Astrocyte of the hippocampus (primary cell): ENCODE results near the gene IGF2BP2.
A peak's percentile ranks its signal among the peaks of the same experiment; 100 is the strongest.

Experiments used
- DNase-seq: peaks from one replicate; pipeline ENCODE4 v3.0.0; 2011; ENCODE audit warnings: low read depth, low spot score

IGF2BP2 gene

DNA sequence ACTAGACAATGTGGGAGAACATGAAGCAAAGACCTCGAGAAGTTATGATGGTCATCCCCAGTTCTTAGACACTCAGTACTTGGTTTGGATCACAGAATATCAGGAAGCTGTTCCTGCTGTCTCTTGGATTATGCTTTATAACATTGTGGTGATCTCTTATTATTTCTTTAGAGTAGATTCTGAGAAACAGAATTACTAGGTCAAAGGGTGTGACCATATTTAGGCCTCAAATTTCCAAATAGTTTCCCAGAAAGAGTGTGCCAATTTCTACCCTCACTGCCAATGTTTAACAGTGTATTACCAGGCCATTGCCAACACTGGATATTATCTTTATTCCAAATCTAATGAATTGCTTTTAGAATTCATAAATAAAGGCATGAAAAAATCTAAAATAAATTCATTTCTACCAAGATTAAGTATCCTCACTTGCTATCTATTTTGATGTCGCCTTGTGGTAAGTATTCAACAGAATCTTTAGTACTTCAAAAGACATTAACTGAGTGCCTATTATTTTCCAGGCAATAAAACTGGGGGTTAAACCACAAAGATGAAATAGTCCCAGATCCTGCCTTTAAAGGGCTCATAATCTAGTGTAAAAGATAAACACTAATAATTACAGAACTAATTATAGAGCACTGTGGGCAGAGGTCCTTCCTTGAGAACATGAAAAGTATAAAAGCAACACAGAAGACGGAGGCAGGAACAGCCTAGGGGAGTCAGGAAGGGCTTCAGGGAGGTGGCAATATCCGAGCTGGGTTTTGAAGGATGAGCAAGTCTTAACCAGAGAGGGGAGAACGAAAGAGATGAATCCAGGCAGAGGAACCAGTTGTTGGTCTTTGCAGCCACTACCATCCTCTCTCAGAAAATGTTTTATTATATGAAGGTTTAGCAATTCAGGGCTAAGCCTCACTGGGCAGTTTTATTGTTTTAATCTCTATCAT is 86.8 kb downstream of the IGF2BP2 start:
- no peak for DNase-seq

DNA sequence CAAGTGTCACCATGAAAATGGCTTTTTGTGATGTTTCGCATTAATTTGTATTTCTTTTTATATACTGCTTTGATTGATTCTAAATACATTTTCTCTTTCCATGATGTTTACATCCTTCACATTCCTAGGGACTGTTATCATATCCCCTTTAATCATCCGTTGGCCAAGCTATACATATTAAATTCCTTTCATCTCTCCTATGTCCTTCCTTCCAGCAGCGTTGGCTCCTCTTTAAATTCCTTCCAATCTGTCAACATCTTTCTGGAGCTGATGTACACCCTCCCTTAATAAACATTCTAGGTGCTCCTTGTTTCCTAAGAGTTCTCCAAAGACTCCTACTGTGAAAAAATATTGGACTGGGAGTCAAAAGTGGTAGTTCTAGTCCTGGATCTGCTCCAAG is 87.8 kb downstream of the IGF2BP2 start:
- DNase-seq: no peak

DNA sequence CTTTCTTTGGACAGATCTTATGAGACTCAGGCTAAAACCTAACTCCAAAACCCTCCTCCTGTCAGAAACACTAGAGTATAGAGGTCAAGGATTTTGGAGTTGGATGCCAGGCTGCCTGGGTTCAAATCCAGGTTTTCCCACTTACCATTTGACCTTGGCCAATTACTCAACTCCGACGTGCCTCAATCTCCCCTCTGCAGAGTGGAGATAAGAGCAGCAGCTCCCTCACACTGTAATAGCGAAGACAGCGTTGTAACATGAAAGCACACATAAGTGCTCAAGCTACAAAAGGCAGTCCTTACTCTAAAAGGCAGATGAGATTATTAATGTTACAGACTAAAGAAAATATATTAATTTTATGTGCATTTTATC is 90.1 kb downstream of the IGF2BP2 start:
- DNase-seq: no peak

DNA sequence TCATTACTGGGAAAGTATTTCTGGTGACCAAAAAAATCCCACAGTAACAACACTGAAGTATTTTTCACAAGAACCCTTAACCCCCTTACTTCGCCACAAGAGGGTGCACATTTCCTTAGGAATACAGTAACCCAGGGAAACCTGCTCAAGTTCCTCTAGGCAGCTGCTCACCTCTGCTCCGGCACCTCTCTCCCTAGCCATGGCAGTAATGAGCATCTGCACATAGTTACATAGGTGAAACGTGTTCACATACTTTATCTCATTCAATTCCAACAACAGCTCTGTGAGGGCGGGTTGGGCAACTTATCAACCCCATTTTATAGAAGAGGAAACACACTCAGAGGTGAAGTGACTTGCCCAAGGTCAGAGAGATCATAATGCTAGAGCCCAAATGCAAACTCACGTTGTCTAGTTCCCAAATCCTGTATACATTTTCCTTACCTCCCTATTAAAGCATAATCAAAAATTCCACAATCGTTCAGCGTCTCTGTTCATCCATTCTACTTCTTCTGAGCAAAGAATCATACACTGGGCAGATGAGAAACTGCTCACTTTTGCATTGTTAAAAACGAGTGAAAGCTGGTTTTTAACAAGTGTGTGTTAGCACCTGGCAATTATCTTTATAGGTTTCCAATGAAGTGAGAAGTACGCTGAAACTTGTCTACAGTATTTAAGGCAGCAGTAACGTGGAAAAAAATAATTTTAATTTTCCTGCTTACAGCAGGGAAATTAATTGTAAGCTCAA is 90.7 kb downstream of the IGF2BP2 start:
- peak; percentile 90 for DNase-seq

DNA sequence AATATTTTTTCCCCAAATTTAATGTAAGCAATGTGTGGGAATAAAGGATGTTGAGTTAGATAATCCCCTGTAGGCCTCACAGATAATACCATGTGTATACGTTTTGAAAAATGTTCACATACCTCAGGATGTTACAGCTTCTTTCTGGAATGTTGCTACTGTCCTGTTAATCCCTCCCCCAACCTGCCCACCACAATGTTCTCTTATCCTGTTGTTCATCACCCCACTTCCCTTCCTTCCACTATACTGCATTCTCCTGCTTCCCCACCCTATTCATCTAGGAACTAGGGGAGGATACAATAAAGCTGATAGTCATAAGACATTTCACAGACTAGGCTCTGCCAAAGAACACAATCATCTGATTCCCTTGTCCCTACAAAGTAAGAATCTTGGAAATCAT is 92.1 kb downstream of the IGF2BP2 start:
- DNase-seq: peak; percentile 36

DNA sequence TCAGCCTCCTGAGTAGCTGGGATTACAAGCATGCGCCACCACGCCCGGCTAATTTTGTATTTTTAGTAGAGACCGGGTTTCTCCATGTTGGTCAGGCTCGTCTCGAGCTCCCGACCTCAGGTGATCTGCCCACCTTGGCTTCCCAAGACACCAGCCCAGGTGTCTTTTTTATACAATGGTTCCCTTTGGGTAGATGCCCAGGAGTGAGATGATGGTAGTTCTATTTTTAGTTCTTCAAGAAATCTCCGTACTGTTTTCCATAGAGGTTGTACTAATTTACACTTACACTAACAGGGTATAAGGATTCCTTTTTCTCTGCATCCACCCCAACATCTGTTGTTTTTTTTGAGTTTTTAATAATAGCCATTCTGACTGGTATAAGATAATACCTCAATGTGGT is 94.3 kb downstream of the IGF2BP2 start:
- DNase-seq: no peak

DNA sequence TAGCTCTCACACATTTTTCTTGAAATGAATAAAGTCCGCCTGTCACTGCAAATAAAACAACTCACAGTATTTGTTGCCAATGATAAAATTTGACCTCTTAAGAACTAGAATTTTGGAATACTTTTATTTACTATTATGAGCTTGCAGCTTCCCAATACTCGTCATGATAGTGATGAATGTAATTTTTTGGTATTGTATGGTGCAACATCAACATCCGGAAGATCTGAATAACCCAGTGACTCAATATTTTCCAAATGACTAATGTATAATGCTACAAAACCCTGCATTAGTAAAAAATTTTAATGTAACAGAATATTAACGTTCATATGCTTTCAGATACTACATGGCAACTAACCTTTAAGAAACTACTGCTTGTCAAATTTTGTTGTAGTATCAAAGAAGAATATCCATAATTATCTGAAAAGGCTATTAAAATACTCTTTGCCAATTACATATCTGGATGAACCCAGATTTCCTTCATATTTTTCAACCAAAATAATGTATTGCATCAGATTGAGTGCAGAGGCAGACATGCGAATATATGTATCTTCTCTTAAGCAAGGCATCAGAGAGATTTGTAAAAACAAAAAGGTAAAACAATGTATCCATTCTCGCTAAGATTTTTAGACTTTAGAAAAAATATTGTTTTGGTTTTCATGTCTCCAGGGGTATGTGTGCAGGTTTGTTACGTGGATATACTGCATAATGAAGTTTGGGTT is 95.3 kb downstream of the IGF2BP2 start:
- DNase-seq: no peak

DNA sequence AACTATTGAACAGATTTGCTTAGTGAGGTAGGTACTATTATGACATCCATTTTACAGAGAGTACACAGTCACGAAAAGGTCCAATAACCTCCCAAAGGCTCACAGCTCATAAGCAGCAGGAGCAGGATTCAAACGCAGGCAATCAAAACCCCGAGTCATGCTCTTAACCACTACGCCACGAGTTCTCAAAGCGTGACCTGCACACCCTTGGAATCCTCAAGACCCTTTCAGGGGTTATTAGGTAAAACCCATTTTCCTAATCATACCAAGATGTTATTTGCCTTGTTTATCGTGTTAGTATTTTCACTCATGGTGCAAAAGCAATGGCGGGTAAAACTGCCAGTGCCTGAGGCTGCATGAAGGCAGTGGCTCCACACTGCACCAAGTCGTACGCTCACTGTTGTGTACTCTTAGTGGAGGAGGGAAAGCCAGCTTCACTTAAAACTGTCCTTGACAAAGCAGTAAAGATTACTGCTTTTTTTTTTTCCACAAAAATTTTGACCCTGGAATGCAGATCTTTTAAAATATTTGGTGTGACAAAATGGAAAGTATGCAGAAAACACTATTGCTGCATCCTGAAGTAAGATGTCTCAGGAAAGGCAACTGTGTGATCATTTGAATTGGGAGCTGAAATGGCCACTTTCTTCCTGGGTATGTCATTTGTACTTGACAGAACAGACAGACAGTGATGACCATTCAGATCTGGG is 96.1 kb downstream of the IGF2BP2 start:
- DNase-seq: peak; percentile 29

DNA sequence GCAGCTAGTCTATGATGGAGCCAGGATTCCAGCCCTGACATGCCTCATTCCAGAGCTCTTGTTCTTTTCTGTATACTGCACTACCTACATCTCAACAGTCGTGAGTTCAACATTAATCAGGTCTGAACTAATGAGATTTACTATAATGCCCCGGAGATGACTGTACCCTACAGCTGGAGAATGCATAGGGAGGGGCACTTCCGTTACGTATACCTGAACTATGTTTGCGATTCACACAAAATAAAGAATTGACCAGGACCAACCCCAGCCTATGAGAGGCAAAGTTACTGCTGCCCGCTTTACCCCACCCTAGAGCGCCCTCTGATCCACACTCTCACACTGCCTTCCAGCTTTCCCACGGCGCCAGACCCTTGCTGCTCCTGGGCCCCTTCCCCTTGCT is 97.0 kb downstream of the IGF2BP2 start:
- no peak for DNase-seq

DNA sequence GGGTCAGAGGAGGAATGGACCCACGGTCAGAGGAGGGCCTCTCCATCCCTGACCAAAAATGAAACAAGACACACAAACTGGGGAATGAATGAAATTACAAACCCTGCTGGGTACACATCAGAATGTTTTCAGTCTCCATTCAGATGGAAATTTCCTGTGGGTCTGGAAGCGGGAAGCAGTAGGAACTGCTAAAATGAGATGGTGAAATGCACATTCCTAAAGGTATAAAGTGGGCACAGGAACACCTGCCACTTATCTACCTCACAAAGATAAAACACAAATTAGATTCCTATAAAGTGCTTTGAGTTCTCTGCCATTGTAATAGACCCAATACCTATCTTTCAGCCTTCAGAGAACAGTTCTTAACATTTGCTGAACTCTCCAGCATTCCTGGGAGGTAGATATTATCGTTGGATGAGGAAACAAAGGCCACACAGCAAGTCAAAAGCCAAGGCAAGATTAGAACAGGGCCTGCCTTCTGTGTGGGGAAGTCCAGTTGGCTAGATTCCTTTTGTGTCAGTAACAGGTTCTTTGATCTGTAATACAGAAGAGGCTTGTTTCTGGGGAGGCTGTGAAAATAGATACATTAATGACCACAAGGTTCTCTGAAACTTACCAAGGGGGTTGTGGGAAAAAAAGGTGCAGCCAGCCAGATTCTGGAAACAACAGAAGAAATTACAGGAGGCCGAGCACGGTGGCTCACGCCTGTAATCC is 98.4 kb downstream of the IGF2BP2 start:
- peak; percentile 70 for DNase-seq

DNA sequence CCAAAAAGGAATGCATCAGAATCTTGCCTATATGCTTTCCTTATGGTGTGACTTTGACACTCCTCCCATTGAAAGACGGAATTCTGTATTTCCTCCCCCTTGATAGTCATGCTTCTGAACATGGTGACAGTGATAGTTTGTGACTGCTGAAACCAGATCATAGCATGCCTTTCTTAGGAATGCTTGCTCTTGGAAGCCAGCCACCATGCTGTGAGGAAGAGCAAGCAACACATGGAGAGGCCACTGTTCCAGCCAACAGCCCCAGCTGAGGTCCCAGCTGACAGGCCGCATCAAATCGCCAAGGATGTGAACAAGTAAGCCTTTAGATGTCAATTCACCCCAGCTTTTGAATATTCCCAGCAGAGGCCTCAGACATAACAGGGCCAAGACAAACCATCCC is 100.1 kb downstream of the IGF2BP2 start:
- peak; percentile 62 for DNase-seq

DNA sequence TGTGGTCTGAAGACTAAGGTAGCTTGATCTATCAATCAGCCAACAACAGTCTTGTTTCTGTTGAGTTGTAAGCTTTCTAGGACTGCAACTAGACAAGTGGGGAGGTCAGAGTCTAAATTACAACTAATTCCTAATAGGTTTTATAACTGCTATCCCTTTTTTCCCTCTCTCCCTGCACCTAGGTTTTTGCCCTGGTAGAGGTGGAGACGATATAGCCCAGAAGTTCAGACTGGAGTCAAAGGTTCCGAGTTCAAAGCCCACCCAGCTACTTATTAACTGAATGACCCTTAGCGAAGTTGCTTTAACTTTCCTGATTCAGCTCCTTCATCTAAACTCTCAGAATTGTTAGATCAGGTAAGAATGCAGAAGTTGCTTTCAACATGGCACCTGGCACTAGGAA is 100.6 kb downstream of the IGF2BP2 start:
- DNase-seq: no peak

DNA sequence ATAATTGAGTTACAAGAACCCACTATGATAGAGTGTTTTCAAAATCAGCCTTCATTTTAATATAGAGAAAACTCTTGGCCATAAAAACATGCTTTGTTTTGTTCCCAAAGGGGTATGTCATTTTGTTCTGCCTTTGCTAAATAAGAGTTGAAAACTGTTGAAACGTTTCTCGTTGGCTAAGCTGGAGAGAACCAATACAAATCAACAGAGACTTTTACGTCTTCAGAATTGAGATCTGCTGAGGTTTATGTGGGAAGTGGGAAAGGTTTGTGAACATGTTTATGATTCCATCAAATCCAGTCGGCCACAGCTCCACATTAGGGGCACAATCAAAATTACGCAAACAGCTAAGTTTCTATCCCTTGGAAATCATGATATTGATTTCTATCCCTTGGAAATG is 102.0 kb downstream of the IGF2BP2 start:
- no peak for DNase-seq

DNA sequence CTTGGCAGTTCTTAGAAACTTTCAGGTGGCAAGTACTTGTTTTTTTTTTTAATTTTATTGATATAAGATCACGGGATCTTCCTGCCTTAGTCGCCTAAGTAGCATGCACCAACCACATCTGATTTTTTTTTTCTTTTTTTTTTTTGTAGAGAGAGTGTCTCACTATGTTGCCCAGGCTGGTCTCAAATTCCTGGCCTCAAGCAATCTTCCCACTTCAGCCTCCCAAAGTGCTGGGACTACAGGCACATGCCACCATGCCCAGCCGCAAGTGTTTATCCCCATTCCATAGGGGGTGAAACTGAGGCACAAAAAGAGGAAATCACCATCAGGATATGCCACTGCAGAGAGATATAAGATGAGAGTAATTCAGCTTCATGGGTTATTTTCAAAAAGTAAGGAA is 102.9 kb downstream of the IGF2BP2 start:
- no peak for DNase-seq

DNA sequence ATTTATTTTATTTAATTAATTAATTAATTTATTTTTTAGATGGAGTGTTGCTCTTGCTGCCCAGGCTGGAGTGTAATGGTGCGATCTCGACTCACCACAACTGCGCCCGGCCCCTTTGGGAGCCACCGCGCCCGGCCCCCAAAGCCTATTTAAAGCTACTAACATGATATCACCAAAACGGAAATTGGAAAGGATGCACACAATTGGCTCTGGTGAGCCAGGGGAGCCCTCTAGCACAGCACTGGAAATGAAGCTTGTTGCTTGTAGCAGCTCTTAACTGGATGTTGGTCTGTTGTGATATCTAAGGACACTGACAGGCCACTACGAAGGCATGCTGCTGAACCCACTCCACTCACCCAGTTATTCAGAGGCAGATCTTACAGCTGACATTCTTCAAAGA is 104.5 kb downstream of the IGF2BP2 start:
- DNase-seq: no peak

DNA sequence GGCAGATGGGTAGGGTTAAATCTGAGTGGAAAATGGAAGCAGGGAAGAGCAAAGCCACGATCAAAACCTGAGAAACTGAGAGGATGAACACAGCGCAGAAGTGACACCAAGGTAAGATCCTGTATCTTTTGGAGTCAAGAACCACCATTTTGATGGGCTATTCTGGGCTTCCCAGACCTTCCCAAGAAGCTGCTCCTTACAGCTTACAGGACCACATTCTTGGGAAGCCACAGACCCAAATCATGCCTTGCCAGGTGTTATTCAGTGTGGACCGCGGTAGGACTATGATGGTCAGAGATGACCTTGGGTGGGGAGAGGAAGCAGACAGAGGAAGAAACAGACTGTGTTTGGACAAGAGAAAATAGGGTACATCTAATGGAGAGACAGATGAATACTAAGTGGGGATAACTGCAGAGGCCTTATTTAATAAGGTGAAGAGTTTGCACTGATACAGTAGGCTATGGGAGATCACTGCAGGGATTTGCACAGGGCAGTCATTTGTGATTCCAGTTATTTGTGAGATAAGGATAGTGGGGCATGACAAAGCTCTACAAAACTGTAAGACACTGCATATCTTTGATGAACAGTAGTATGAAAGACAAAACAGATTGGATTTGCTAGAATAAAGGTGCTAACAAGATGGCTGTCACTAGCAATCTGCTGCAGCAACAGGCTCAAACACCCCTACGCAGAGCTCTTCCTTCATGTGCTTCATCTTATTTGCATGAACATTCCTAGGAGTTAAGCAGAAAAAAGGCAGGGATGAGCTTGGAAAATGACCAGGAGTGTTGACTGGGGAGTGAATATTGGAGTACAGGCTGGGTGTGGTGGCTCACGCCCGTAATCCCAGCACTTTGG is 105.9 kb downstream of the IGF2BP2 start:
- no peak for DNase-seq

DNA sequence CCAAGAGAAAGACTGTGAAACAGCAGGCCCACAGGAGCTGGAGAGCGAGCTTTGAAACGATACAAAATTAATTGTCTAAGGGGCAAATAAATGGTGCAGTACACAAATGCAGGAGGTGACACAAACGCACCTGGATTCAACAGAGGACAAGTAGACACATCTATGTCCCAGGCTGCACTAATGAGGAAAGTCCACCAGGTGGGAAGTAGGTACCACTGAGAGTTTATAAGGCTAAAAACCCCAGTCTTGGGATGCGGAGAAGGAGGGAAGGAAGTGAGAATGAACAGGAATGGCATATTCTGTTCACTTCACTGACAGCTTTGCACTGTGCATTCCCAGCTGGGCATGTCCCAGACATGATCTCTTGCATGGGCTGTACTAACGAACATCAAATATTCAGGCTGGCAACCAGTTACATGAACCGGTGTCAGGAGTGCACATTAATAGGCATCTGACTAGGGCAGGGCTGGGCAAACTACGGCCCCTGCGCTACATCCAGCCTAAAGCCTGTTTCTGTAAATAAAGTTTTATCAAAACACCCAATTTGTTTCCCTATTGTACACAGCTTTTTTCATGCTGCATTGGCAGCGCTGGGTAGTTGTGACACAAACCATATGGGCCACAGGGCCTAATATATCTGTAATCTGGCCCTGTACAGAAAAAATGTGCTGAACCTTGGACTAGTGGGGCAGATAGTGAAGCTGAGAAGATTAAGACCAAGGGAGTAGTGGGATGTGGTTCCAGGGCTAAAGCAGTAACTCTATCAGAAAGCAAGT is 107.0 kb downstream of the IGF2BP2 start:
- DNase-seq: peak; percentile 37

DNA sequence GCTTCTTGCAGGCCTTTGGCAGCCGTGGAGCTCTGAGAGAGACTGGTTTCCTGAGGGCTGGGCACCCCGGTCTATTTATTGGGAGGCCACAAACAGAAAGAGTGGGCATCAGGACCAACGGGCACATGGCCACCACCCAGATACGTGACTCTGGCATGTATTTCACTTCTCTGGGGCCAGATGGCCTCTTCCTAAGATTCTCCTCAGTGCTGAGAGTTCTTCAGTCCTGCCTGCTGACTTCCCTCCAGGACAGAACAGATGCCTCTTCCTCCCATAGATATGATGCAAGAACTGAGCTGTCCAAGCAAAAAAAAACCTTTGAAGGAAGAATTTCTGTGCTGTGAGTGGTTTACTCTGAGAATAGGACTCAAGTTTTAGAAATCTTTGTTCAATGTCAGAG is 107.7 kb downstream of the IGF2BP2 start:
- DNase-seq: peak; percentile 42

DNA sequence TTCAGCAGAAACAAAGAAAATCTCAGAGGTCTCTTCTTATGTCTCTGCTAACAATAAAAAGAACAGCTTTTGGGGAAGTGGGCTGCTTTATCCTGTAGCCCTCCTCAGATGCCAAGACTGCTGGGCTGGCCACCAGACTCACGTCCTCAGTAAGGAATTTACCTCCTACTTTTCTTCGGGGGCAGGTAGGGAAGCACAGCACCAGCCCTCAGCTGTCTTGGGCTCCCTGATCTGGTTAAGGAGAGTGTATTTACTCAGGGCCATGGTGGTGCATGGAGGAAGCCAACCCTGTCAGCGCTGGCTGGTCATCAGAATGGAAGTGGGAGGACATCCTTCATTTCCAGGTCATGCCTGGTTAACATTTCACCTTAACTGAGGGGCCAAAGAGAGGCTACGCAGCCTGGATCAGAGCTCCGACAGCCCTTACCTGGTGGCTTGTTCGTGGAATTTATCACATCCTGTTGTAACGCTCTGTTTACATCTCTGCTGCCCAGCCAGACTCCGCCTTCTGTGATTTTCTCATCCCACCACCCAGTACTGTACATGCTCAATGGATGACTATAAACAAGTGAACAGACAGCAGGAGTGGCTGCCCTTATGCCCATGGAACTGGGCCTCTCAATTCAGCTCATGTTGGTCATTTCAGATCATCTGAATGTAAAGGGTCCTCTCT is 108.3 kb downstream of the IGF2BP2 start:
- no peak for DNase-seq
